Measurements from ENCODE around the gene KAZN. TPM values are rescaled to one million over a fixed set of nuclear protein-coding genes. Genes with fewer than 3 reads are reported as not detected.

Gene KAZN
- total RNA-seq, 1 experiment from 2014 or later, result 15.6 TPM

DNA sequence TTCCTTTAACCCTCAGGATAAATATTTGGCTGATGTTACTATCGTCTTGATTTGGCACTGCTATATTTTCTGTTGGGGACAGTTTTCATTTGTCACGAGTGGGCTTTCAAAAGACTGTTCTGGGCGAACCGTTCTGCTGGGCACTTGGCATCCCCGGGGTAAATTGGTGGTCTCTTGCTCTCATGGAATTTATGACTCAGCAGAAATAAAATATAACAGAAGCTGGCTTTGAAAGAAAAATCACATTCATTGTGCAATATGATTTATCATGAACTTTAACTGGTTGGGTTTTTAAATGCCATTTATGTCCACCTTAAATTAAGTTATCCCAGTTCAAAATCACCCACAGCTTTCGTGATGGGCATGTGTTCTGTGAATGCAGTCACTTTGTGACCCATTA is 147.3 kb downstream of the KAZN start:
- BruUV-seq (replicated peaks), result no TSS peak
- Histone ChIP-seq H3K79me2 (ENCODE audit: low read depth) (no peaks in the 10 kb centered on the region), H3K4me3 (no peak overlapping the region), H4K20me1 (ENCODE audit: insufficient read depth) (no peaks in the 10 kb centered on the region), H3K4me2 (no peak overlapping the region), H3K9me3 (ENCODE audit: insufficient read depth, low read depth) (no peaks in the 10 kb centered on the region), H3K4me1 (replicated peaks; ENCODE audit: insufficient read depth) (no peaks in the 10 kb centered on the region), H3K27ac (no peak overlapping the region), H3K27me3 (ENCODE audit: insufficient read depth, low read depth) (peaks cover 2% of the 10 kb centered on the region; the same call in 1 of the 2 replicates), H3F3A (ENCODE audit: insufficient read depth, low read depth) (no peaks in the 10 kb centered on the region), H3K36me3 (ENCODE audit: low read depth) (no peaks in the 10 kb centered on the region), H3K9me2 (ENCODE audit: insufficient read depth) (no peaks in the 10 kb centered on the region), H2AFZ (no peak overlapping the region)
- CTCF ChIA-PET, result interaction anchor here (0.5 kb wide), 1 partner anchor 293 kb away, joined by 3 read pairs; no protein-coding TSS in a partner anchor
- DNase-seq, result no peak
- POLR2A ChIA-PET (ENCODE audit: unreplicated experiment), result no interaction called here
- no peak for TF ChIP-seq EZH2 (IDR thresholded peaks at IDR 0.05; ENCODE audit: low read depth)
- TF ChIP-seq, protein P1, sequence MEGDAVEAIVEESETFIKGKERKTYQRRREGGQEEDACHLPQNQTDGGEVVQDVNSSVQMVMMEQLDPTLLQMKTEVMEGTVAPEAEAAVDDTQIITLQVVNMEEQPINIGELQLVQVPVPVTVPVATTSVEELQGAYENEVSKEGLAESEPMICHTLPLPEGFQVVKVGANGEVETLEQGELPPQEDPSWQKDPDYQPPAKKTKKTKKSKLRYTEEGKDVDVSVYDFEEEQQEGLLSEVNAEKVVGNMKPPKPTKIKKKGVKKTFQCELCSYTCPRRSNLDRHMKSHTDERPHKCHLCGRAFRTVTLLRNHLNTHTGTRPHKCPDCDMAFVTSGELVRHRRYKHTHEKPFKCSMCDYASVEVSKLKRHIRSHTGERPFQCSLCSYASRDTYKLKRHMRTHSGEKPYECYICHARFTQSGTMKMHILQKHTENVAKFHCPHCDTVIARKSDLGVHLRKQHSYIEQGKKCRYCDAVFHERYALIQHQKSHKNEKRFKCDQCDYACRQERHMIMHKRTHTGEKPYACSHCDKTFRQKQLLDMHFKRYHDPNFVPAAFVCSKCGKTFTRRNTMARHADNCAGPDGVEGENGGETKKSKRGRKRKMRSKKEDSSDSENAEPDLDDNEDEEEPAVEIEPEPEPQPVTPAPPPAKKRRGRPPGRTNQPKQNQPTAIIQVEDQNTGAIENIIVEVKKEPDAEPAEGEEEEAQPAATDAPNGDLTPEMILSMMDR (conservative IDR thresholded peaks at IDR 0.05), result no peak
- intact Hi-C loops (cut with micrococcal nuclease; ENCODE audit: unreplicated experiment), result no loop called here

DNA sequence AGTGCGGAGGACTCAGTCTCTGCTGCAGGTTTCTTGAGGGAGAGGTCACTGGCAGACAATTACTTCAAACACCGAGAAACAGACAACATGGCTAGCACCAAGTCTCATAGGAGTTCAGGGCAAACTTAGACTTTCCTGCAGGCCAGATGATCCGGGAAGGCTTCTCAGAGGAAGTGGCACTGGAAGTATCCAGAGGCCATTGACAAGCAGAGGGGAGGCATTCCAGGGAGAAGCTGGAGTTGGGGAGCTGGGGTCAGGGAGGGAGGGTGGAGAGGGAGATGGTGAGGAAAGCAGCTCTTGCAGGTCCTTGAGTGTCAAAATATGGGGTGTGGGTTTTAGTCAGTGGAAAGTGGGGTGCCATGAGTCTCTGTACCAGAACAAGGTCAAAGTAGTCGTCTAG is 147.9 kb downstream of the KAZN start:
- intact Hi-C loops (cut with micrococcal nuclease; ENCODE audit: unreplicated experiment), result no loop called here
- H3K79me2 ChIP-seq (ENCODE audit: low read depth), result no peaks in the 10 kb centered on the region
- peaks cover 6% of the 10 kb centered on the region; the same call in 1 of the 2 replicates for H3K27me3 ChIP-seq (ENCODE audit: insufficient read depth, low read depth)
- TF ChIP-seq EZH2 (IDR thresholded peaks at IDR 0.05; ENCODE audit: low read depth), result no peak
- TF ChIP-seq, protein P1 (conservative IDR thresholded peaks at IDR 0.05), result no peak
- H3K4me1 ChIP-seq (replicated peaks; ENCODE audit: insufficient read depth), result no peaks in the 10 kb centered on the region
- no peak overlapping the region for H2AFZ ChIP-seq
- no peaks in the 10 kb centered on the region for H3K9me3 ChIP-seq (ENCODE audit: insufficient read depth, low read depth)
- POLR2A ChIA-PET (ENCODE audit: unreplicated experiment), result no interaction called here
- BruUV-seq (replicated peaks), result no TSS peak
- no peak for DNase-seq
- no peaks in the 10 kb centered on the region for H3K36me3 ChIP-seq (ENCODE audit: low read depth)
- CTCF ChIA-PET, result no interaction called here
- no peaks in the 10 kb centered on the region for H3K9me2 ChIP-seq (ENCODE audit: insufficient read depth)
- no peaks in the 10 kb centered on the region for H3F3A ChIP-seq (ENCODE audit: insufficient read depth, low read depth)
- no peak overlapping the region for H3K27ac ChIP-seq
- H3K4me3 ChIP-seq, result no peak overlapping the region
- no peak overlapping the region for H3K4me2 ChIP-seq
- no peaks in the 10 kb centered on the region for H4K20me1 ChIP-seq (ENCODE audit: insufficient read depth)

DNA sequence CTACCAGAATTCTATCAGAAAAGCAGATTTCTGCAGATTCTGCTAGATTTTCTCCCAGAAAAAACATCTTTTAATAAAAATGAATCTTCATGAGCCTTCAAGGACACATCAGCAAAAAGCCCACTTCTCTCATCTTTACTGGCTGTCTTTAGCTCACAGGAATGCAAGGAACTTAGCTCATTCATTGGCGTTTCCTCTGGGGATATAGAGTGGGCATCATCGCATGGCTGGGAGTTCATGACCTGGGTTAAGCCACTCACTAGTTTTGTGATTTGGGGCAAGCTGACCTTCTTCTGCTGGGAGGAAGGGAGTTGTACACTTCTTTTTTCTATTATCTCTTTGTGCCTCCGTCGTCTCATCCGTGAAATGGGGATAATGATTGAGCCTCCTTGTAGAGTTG is 149.7 kb downstream of the KAZN start:
- H3K79me2 ChIP-seq (ENCODE audit: low read depth), result no peaks in the 10 kb centered on the region
- no peaks in the 10 kb centered on the region for H3K9me3 ChIP-seq (ENCODE audit: insufficient read depth, low read depth)
- POLR2A ChIA-PET (ENCODE audit: unreplicated experiment), result no interaction called here
- no peak overlapping the region for H3K27ac ChIP-seq
- no peaks in the 10 kb centered on the region for H3K36me3 ChIP-seq (ENCODE audit: low read depth)
- no peaks in the 10 kb centered on the region for H3K9me2 ChIP-seq (ENCODE audit: insufficient read depth)
- no peaks in the 10 kb centered on the region for H3K4me1 ChIP-seq (replicated peaks; ENCODE audit: insufficient read depth)
- no peaks in the 10 kb centered on the region for H3F3A ChIP-seq (ENCODE audit: insufficient read depth, low read depth)
- CTCF ChIA-PET, result no interaction called here
- peaks cover 6% of the 10 kb centered on the region; the same call in 1 of the 2 replicates for H3K27me3 ChIP-seq (ENCODE audit: insufficient read depth, low read depth)
- no peak overlapping the region for H3K4me3 ChIP-seq
- DNase-seq, result no peak
- H4K20me1 ChIP-seq (ENCODE audit: insufficient read depth), result no peaks in the 10 kb centered on the region
- BruUV-seq (replicated peaks), result no TSS peak
- TF ChIP-seq, protein P1 (conservative IDR thresholded peaks at IDR 0.05), result no peak
- no peak for TF ChIP-seq EZH2 (IDR thresholded peaks at IDR 0.05; ENCODE audit: low read depth)
- no peak overlapping the region for H2AFZ ChIP-seq
- no peak overlapping the region for H3K4me2 ChIP-seq
- intact Hi-C loops (cut with micrococcal nuclease; ENCODE audit: unreplicated experiment), result no loop called here
